Gastroesophageal sphincter (tissue), 3 donors: ENCODE measurements around the gene SCN2B.

Source experiments
- CTCF ChIP-seq, 4 experiments: fragments of 200-600 bp in 2 of 4; fragments of 450-650 bp in 2 of 4; sonication (generic) in 1 of 4; IDR thresholded peaks; one replicate each; pipeline ENCODE4 v1.5.1; 2017 to 2019; ENCODE audit warnings: antibody characterized with exemption in 4 of 4, mild to moderate bottlenecking in 2 of 4, moderate library complexity in 2 of 4
- EP300 ChIP-seq: sonication (generic); formaldehyde crosslinking; IDR thresholded peaks from one replicate; pipeline ENCODE4 v1.6.1; 2017; ENCODE audit warnings: antibody characterized with exemption, mild to moderate bottlenecking
- POLR2A ChIP-seq, 2 donors: fragments of 450-650 bp; IDR thresholded peaks; one replicate each; pipeline ENCODE4 v1.6.1; 2017; ENCODE audit warnings: antibody characterized with exemption in 2 of 2, mild to moderate bottlenecking in 2 of 2, moderate library complexity in 1 of 2
- POLR2AphosphoS5 ChIP-seq: sonication (generic); formaldehyde crosslinking; IDR thresholded peaks from one replicate; pipeline ENCODE4 v1.6.1; 2017; ENCODE audit warnings: antibody characterized with exemption

DNA sequence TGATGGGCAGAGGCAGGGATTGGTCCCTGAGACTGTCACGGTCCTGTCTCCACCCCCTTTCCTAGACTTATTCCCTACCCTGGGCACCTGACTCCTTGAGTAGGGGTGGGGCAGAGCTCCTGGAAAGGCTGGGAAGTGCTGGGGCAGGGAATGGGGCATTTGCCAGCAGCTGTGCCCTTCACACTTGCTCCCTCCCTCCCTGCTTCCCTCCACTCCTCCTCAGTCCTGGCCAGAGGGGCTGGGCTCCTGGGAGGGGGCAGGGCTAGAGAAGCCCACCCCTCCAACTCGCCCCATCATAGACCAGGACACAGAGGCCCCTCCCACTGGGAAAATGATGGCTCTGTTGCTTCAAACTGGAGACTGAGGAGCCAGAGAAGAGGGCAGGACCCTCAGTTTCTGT, 11.6 kb downstream of the SCN2B start:
- TF ChIP-seq POLR2A (IDR thresholded peaks at IDR 0.05) (no peak), CTCF (IDR thresholded peaks at IDR 0.05) (no peak), POLR2AphosphoS5 (no peak), EP300 (no peak)
